Esophagus squamous epithelium (tissue), 5 donors: ENCODE data around the gene UCN. TPM values are rescaled to one million over a fixed set of nuclear protein-coding genes. Genes with fewer than 3 reads are reported as not detected.
"Not testable (repeated sequence)": the region's sequence is repeated elsewhere in the genome, so short reads cannot be mapped to it uniquely, and the experiment has no call there.

ENCODE experiments used
- DNase-seq: peaks from one replicate; lab custom pipeline; 2025; lab: John Stamatoyannopoulos, UW
- H3K27ac ChIP-seq, 4 donors: fragments of 200-600 bp; sonication (generic); one replicate each; pipeline ENCODE4 v1.5.1; 2016 to 2019; ENCODE audit warnings: mild to moderate bottlenecking in 1 of 4
- H3K27me3 ChIP-seq, 4 donors: fragments of 200-600 bp; sonication (generic); 1 replicate in 3 of 4; 2 replicates in 1 of 4; pipeline versions ENCODE4 v1.5.1 to v1.6.0; 2017 to 2021; ENCODE audit warnings: antibody characterized with exemption in 1 of 4
- H3K36me3 ChIP-seq, 3 donors: fragments of 200-600 bp; sonication (generic); one replicate each; pipeline ENCODE4 v1.5.1; 2016 to 2019
- H3K4me1 ChIP-seq, 3 donors: fragments of 200-600 bp; sonication (generic); one replicate each; pipeline ENCODE4 v1.5.1; 2017 to 2019
- H3K4me3 ChIP-seq, 4 donors: fragments of 200-600 bp; sonication (generic); 1 replicate in 3 of 4; 2 replicates in 1 of 4; pipeline ENCODE4 v1.5.1; 2016 to 2019; ENCODE audit warnings: mild to moderate bottlenecking in 2 of 4, moderate library complexity in 1 of 4
- H3K9me3 ChIP-seq, 3 donors: fragments of 200-600 bp; sonication (generic); one replicate each; pipeline ENCODE4 v1.5.1; 2016 to 2019
- CTCF ChIP-seq, 6 experiments: fragments of 450-650 bp in 4 of 6; fragments of 200-600 bp in 2 of 6; sonication (generic) in 2 of 6; IDR thresholded peaks; one replicate each; pipeline ENCODE4 v1.5.1; 2016 to 2019; ENCODE audit warnings: antibody characterized with exemption in 6 of 6, mild to moderate bottlenecking in 4 of 6, moderate library complexity in 4 of 6
- POLR2A ChIP-seq, 4 donors: fragments of 450-650 bp; IDR thresholded peaks; one replicate each; pipeline ENCODE4 v1.6.1; 2017; ENCODE audit warnings: antibody characterized with exemption in 4 of 4, mild to moderate bottlenecking in 4 of 4, moderate library complexity in 3 of 4
- WGBS, 2 donors: methylation state at CpG; one replicate each; pipeline ENCODE4 v1.1.5; 2018; 5-methylcytosine and 5-hydroxymethylcytosine counted together
- intact Hi-C: fragments of 100-400 bp; cut with DNase I; formaldehyde crosslinking; loops from one replicate; pipeline ENCODE4 v1.15.0; 2022
- total RNA-seq, 4 donors: library from RNA; depleted of rRNA; stranded (reverse); fragments of >200 nt; gene quantifications; one replicate each; pipeline ENCODE4 v1.1.0, GENCODE V29; 2016
- donor health status: DM: yes; HTN: yes; CAD: no.

UCN gene
- total RNA-seq, 4 donors from 2014 or later, result 1.1 TPM; not detected in 3

GRCh38 chr2:27353762-27354596, 45.7 kb upstream of the UCN start:
- H3K27me3 ChIP-seq, result no peaks in the 10 kb centered on the region
- intact Hi-C loops, result no loop called here
- TF ChIP-seq POLR2A (IDR thresholded peaks at IDR 0.05) (no peak), CTCF (IDR thresholded peaks at IDR 0.05) (no peak)
- no peaks in the 10 kb centered on the region for H3K9me3 ChIP-seq
- peaks cover 0 to 11% (median 0%) of the 10 kb centered on the region in 3 donors for H3K36me3 ChIP-seq
- peak overlapping the region; percentile 10 to 62 (median 48) for H3K27ac ChIP-seq
- 54 to 64% methylated on average over 7 of the region's 7 CpGs for WGBS, 2 donors
- no peak for DNase-seq
- H3K4me1 ChIP-seq, result peaks cover 14 to 49% (median 36%) of the 10 kb centered on the region in 3 donors
- no peak overlapping the region for H3K4me3 ChIP-seq

GRCh38 chr2:27353386-27353761, 45.1 kb upstream of the UCN start:
- H3K27me3 ChIP-seq, H3K9me3 ChIP-seq, H3K4me3 ChIP-seq, intact Hi-C loops, DNase-seq: not testable (repeated sequence)
- 90 to 92% methylated on average over 2 to 5 of the region's 5 CpGs for WGBS, 2 donors
- H3K36me3 ChIP-seq, result peaks cover 0 to 11% (median 0%) of the 10 kb centered on the region in 3 donors
- peaks cover 14 to 47% (median 36%) of the 10 kb centered on the region in 3 donors for H3K4me1 ChIP-seq
- peak overlapping the region in 2 of 4 donors; percentile 61 to 62 for H3K27ac ChIP-seq

GRCh38 chr2:27351802-27352598, 43.8 kb upstream of the UCN start:
- Histone ChIP-seq H3K4me3 (no peak overlapping the region), H3K9me3 (no peaks in the 10 kb centered on the region), H3K36me3 (peaks cover 0 to 15% (median 0%) of the 10 kb centered on the region in 3 donors), H3K4me1 (peaks cover 5 to 48% (median 26%) of the 10 kb centered on the region in 3 donors), H3K27me3 (no peaks in the 10 kb centered on the region), H3K27ac (no peak overlapping the region)
- TF ChIP-seq POLR2A (IDR thresholded peaks at IDR 0.05), result no peak
- no peak for TF ChIP-seq CTCF (IDR thresholded peaks at IDR 0.05)
- intact Hi-C loops, result no loop called here
- WGBS, 2 donors, result 80 to 82% methylated on average over 6 of the region's 6 CpGs
- DNase-seq, result no peak

GRCh38 chr2:27350106-27350693, 42.0 kb upstream of the UCN start:
- DNase-seq, result no peak
- intact Hi-C loops, result no loop called here
- H3K4me3 ChIP-seq, result no peak overlapping the region
- TF ChIP-seq POLR2A (IDR thresholded peaks at IDR 0.05), result no peak
- no peak for TF ChIP-seq CTCF (IDR thresholded peaks at IDR 0.05)
- WGBS, 2 donors, result 81 to 83% methylated on average over 6 to 7 of the region's 7 CpGs
- peaks cover 5 to 43% (median 20%) of the 10 kb centered on the region in 3 donors for H3K4me1 ChIP-seq
- no peaks in the 10 kb centered on the region for H3K27me3 ChIP-seq
- no peaks in the 10 kb centered on the region for H3K9me3 ChIP-seq
- H3K27ac ChIP-seq, result no peak overlapping the region
- peaks cover 0 to 15% (median 0%) of the 10 kb centered on the region in 3 donors for H3K36me3 ChIP-seq

GRCh38 chr2:27347641-27348040, 39.4 kb upstream of the UCN start:
- no peaks in the 10 kb centered on the region for H3K9me3 ChIP-seq
- no peaks in the 10 kb centered on the region for H3K27me3 ChIP-seq
- TF ChIP-seq CTCF (IDR thresholded peaks at IDR 0.05), result no peak
- TF ChIP-seq POLR2A (IDR thresholded peaks at IDR 0.05), result no peak
- peaks cover 0 to 17% (median 0%) of the 10 kb centered on the region in 3 donors for H3K4me1 ChIP-seq
- no peak overlapping the region for H3K4me3 ChIP-seq
- no peak for DNase-seq
- intact Hi-C loops, result no loop called here
- peak overlapping the region in 3 of 4 donors; percentile 45 to 61 (median 61) for H3K27ac ChIP-seq
- WGBS, 2 donors, result 94% methylated on average over 2 of the region's 2 CpGs; no CpG with 5 or more reads in 1 of the 2 donors
- H3K36me3 ChIP-seq, result peaks cover 0 to 25% (median 4%) of the 10 kb centered on the region in 3 donors
